GM19467 (cell line): ENCODE measurements around the gene RNF152.

Experiments
- ATAC-seq: cut with Tn5 transposase; IDR thresholded peaks from one replicate; pipeline ENCODE4 v1.9.1; 2021; ENCODE audit warnings: mild to moderate bottlenecking, moderate library complexity; ENCODE audit not compliant: unreplicated experiment

Gene RNF152

DNA sequence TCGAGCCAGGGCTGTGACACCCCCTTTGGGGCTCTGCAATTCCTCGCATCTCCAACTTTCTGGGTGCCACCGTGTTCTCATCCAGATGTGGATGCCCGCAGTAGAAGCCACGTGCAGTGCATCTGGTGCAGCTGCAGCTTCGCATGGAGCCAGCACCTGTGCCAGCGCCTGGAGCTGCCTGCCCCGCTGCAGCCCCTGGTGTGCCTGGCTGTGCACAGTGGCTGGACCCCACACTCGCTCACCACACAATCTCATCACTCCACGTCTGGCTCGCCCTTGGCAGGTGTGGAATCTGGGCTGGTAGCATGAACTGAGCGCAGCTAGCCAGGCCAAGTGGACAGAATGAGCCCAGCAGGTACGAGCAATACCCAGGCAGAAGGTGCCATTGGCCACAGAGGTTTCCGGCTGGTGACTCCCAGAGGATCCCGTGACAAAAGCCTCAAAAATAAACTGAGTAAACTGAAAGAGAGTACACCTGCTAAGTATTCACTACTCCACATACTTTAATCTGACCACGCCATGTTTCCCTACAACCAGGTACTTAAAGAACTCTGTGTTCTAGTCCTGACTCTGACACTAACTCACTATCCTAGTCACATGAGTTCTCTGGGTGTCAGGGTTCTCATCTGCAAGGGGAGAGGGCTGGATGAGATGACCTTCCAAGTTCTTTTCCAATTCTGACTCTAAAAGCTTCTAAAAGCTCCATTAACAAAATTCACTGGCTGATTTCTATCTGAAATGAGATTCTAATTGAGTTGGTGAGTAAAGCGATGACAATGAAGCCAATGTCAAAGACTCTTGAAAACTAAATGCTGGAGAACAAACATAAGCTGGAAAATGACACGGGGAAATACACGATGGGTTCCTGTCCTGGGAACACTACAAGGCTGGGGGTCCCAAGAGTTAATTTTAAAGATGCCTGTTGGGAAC lies 37.1 kb downstream of the RNF152 start:
- no peak for ATAC-seq

DNA sequence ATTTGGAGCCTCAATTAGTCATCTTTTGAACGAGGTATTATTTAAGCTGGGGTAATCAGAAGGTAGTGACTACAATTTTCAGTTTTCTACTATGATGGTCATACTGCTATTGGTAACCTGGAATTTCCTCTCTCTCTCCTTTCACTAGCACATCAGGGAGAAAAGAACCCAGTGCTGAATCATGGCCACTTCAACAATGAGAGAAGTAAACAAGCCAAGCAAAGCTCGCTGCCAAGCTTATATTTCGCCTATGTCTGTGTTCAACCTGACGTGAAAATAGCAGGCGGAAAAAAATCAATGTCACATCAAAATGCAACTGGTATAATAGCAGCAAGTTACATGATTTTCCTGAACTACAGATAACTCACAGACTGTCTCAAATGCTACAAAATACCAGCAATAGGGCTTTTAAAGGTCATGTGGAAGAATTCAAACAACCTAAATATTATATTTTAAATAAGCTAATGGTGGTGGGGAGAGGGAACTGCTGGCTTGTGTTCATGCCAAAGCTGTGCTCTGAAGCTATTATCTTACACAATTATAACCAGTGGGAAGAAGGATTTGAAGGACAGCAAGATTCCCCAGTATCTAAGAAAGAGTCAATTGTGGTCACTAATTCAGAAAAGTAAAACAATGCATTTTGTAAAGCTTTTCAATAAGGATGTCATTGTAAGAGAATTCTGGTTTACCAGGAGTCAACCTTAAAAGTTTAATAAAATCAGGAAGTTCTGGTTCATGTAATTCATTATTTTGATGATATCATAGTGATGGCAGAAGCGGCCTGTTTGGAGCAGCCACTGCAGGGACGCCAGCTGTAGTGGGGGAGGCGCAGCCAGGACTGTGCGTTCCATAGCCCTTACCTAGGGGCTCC lies 38.0 kb downstream of the RNF152 start:
- no peak for ATAC-seq

DNA sequence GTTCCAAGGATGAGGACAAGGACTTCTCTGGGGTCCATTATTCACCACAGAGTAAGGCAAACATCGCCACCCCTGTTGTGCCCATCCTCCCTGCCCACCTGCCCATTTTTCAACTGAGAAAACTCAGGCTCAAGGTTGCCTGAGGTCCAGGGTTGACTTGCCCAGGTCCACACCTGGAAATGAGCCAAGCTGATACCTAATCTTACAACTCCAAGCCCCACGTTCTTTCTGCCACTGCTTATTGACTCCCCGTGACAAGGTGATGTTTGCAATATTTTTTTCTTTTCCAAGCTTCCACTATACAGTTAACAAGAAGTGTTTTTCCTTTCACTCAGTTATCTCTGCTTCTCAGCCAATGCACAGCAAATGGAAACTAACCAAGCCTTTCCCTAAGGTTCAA lies 39.0 kb downstream of the RNF152 start:
- no peak for ATAC-seq

DNA sequence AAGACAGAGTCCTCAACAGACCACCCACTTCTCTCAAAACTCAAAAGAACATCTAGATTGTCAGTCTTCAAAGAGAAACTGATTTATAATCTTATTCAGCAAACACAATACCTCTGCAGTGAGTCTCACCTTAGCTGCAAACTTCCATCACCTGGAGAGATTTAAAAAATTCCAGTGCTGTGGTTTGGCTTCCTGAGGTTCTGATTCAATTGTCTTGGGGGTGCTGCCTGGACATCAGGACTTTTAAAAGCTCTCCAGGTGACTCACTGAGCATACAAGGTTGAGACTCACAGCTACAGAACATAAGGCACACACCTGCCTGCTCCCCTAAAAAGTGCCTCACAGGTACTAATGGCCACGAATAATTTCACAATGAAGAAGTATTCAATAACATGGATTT lies 40.3 kb downstream of the RNF152 start:
- ATAC-seq, result no peak

DNA sequence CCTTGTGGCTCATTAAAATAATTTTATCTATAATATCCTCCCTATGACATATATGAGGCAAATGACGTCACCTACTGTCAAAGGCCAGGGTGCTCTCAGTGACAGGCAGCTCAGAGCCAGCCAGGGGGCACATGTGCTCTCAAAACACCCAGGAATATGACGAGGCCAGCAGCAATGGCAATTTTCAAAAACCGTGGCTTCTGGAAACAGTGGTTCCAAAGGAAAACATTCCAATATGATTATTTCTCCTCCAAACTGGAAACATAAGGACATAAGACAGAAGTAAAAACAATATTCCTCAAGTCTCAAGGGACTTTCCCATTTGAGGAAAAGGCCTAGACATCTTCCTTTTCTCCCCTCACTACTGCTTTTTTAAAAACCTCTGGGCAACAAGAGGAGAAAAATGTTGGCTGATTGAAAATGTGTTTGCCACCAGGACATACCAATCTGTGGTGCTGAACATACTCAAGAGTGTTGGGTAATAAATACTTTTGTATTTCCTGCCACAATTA lies 40.8 kb downstream of the RNF152 start:
- no peak for ATAC-seq

DNA sequence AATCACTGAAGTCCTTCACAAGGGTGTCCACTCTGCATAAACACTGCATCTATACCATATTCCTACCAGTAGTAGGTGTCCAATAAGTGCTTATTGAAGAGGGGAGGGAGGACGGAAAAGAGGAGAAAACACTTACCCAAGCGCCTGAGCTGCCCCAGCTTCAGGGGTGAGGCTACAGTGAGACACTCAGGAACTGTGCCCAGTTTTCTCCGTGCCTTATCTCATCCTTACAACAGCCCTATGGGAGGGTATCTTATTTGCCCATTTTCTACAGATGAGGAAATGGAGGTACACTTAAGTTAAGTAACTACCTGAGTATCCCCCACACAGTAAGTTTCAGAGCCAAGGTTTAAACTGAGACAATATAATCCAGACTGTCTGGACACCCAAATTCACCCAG lies 41.5 kb downstream of the RNF152 start:
- no peak for ATAC-seq

DNA sequence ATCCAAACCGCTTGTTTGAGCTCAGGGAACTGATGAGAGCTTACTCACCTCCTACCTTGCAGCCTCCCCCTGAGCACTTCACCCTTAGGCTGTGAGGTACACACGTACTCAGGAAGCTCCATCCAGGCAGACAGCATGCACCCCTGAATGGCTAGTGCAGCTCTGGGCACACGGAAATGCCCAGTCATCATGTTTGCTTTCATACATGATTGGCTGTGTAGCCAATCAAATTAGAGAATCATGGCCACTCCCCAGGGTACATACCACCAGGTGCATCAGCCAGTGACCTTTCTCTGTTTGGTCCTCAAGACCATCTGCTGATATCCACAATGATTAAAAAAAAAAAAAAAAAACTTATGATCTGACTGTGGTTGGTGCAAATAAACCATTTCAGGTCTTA lies 42.1 kb downstream of the RNF152 start:
- ATAC-seq, result no peak

DNA sequence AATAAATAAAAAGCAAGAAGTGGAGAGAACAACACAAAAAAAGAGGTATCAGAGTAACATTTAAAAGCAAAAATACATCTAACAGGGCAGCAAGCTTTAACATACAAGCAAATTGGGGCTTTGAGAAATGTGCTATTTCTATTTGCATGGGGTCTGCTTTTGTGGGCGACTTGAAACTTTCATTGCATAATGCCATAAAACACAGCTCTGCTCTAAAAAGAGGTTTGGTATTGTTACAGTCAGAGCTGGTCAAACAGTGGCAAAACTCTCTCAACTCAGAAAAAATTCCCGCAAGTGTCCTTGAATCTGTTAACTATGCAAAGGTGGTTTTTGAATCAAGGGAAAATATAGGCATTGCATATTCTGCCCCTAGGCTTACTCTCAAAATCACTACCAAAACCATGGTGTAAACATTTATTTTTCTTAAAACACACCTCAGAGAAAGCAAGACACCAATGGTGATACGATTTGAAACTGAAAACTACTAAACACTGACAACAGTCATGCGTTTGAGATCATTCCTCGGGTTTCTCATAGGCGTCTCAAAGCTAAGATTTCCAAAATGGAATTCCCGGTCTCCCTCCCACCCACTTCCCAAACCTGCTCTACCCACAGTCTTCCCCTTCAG lies 45.5 kb downstream of the RNF152 start:
- no peak for ATAC-seq

DNA sequence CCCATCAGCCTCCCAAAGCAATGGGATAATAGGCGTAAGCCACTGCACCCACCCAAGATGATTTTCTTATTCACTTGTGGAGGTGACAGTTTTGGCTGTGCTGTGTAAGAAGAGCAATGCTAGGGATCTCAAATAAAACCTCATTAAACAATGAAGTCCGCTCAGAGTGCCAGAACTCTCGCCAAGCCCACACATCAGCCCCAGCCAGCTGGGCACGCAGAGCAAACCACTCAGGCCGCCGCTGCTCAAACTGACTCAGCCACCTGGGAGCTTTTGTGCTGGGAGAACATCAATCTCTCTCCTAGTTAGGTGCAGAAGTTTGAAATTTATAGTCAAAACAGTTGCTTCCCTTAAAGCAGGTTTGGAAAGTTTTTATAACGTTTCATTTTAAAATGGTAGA lies 47.6 kb downstream of the RNF152 start:
- ATAC-seq, result no peak

DNA sequence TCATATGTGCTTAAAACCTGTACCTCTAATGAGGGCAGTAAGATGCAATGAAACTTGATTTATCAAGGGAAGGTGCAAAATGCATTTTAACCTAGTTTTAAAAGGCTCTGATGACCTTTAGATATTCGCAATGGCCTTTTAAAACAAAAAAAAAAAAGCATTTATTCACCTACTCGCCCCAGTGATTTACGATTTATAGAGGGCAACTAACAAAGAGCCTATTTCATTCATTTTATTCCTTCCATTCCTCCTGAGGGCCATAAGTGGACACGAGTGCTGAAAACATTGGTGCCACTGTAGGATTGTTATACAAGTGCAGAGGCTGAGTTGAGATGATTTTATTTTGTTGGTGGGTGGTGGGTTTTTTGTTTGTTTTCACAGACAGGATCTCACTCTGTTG lies 48.1 kb downstream of the RNF152 start:
- ATAC-seq, result no peak

DNA sequence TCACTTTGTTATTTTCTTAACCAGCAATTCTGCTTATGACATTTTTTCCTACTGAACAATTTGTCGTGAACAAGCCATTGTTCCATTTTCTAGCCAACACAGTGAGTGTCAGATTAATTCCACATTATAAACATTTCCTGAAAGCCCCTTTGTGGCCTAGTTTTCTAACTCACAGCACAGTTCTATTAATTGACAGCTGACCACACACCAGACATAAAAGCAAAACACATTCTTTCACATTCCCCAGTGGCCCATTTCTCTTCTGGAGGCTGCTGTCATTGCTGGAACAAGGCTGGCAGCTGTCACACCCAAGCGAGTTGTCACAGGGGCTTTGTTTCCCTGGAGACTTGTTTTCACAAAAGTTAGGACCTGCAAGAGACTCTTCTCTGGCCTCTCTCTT lies 50.7 kb downstream of the RNF152 start:
- no peak for ATAC-seq

DNA sequence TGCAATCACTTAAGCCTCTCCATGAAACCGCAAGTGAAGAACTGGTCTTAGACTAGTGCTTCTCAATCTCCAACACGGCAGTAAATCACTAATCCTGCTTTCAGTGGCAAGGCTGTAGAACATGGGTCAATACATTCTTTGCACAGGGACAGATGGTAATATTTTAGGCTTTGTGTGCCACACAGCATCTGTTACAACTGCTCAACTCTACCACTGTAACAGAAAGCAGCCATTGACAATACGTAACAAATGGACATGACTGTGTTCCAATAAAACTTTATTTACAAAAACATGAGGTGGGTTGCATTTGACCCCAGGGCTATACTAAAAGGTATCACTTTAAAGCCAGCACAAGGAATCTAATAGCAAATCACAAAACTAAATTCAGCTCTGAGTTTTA lies 51.1 kb downstream of the RNF152 start:
- ATAC-seq, result no peak

DNA sequence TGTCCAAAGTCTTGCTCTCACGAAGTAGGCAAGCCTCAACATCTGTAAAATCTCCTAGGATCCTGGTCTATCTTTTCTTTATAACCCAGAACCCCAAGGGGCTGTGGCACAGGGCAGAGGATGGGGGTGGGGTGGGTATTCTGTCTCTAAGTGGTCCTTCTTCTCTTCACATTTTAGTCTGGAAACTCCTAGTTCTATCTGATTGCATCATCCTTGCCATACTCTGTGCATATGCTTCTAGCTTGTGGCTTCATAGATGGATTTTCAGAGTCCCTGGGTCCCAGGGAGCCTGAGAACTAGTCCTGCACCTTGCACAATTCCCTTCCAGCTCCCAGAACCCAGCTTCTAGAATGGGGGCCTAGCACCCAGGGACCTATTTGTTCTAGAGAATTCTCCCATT lies 52.5 kb downstream of the RNF152 start:
- no peak for ATAC-seq

DNA sequence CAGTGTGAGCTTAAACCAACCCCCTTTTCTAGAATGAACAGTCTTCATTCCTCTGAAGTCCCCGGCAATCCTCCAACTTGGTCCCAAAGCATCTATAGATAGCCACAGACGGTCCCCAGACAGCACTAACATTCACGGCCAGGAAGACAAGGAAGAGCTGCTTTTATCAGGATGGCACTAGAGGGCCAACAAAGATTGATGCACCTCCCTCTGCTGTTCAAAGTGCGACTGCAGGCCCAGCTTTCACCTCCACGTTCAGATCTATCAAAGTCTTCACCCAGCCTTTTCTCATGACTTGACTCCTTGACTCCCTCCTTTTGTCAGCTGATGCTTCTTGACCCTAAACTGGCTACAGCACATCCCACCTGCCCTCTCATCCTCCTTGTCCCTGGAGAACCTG lies 54.3 kb downstream of the RNF152 start:
- ATAC-seq, result no peak

DNA sequence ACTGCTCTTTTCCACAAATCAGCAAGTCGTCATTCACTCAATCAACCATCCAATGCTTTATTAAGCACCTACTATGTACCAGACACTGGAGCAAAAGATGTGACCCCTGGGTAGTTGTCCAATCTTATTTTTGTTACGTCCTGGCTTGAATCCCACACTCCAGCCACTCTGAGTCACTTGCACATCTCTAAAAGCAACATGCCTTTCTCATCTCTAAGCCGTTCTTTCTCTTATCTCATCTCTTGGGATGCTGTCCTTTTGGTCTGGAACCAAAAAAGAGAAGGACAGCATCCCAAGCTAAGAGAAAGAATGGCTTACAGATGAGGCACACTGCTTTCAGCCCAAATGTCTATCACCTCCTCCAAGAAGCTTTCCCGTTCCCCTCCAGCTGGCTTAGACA lies 58.8 kb downstream of the RNF152 start:
- ATAC-seq, result no peak

DNA sequence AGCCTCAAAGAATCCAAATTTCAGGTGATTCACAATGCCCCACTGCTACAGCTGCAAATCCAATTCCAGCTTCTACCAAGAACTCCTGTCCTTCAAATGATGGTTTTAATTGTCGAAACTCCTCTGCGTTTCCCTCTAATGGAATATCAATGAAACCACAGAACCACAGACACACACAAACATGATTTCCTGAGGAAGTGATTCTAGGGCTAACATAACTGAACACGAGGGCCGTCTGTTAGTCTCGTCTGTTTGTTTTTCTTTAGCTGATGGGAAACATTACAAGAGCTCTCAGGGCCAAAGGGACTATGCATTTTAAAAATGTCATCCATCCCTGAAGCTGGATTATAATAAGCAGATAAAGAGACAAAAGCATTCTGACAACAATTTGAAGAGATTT lies 59.4 kb downstream of the RNF152 start:
- ATAC-seq, result peak; percentile 49

DNA sequence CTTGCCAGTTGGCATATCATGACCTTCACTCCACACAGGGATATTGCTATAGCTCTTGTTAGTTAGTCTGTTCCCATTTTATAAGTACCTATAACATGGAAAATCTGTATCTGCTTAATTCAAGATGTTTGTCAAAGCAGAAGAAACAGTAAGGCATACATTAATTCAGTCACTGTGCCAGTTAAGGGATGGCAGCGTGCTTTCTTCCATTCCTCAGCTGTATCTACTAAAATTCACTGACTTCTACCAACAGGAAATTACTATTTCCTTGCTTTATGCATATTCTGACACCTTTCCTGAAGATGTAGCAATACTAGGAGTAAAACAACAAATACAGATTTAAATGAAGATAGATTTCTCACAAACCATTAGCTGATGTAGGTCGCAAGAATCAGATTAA lies 59.9 kb downstream of the RNF152 start:
- no peak for ATAC-seq

DNA sequence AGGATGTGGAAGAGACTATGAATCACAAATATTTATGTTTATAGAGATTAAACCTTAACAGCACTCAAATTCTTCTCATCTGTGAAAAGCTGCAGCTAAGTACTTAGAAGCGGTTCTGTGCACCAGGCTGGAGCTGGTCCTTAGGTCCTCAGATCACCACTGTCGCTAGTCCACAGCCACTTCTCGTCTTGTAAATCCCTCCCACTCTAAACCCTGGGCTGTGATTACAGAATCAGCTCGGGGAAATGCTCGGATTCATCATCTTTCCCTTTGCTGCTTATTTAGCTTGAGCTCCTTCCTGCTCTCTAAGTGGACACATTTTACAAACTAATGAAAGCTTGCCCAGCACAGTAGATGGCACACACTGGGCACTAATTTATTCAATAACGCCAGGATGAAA lies 61.7 kb downstream of the RNF152 start:
- no peak for ATAC-seq

DNA sequence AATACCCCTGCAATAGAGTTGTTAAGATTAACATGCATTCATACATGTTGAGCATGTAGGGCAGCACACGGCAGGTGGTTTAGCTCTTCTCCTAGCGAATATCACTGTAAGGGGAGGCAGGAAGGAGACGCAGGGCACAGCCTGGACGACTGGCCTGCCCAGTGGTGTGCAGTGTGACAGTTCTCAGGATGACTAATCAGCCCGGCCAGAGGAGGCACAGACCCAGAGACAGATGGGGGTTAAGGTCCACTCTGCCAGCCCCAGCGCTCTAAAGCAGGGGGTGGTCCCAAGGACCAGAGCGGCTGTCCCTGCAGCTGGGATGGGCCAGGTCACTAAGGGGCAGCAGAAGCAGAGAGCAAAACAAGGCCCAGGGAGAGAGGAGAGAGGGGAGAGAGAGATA lies 63.7 kb downstream of the RNF152 start:
- ATAC-seq, result no peak

DNA sequence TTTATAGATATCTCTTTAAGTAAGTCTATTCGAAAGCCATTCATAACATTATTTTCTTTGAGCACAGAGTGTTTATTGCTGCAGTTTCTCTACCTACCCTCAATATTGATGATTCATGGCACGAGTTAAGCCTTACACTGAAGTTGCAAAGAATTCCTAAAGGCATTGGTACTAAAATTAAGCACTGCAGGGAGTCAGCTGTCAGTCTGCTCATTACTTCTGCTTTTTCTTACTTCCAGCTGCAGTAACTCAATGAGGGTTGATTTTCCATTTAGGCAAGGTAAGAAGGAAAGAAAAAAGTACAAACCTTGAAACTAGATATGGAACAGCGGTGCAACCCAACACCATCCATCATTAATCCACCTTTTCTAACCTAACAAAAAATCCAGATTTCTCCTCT lies 65.2 kb downstream of the RNF152 start:
- ATAC-seq, result no peak

DNA sequence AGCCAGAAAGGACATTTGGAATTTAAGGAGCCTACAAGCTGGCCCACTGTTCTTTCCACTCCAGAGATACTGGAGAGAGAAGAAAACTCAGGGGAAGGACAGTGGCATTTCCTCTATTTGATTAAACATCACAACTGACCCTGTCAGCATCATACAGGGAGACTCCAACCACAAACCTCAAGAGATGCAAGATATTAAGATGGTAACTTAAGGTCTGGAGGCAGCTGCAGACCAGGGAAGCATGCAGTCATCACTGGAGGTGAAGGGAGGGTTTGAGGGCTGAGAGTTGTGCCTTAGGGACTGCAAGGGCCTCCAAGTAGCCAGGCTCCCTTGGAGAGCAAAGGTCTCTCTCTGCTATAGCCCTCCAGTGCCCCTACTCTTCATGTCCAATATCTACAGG lies 67.4 kb downstream of the RNF152 start:
- ATAC-seq, result no peak
